GM23248 (cell line): ENCODE data around the gene FAM200C. TPM values are rescaled to one million over a fixed set of nuclear protein-coding genes. Genes with fewer than 3 reads are reported as not detected.

Source experiments
- DNase-seq: peaks from one replicate; pipeline ENCODE4 v3.0.0-alpha.2; 2015
- H2AFZ ChIP-seq: fragments of 200-600 bp; sonication (generic); 2 replicates; pipeline ENCODE4 v1.6.1; 2016; ENCODE audit warnings: antibody characterized with exemption
- H3F3A ChIP-seq: fragments of 200-600 bp; sonication (generic); 2 replicates; pipeline ENCODE4 v1.6.1; 2016; ENCODE audit warnings: mild to moderate bottlenecking, antibody characterized with exemption, mixed run types; ENCODE audit not compliant: insufficient read depth
- H3K27ac ChIP-seq: fragments of 200-600 bp; sonication (generic); 2 replicates; pipeline ENCODE4 v1.5.1; 2016; ENCODE audit warnings: mild to moderate bottlenecking
- H3K27me3 ChIP-seq: fragments of 200-600 bp; sonication (generic); replicated peaks from 2 replicates; pipeline ENCODE4 v1.6.1; 2016; ENCODE audit warnings: mild to moderate bottlenecking; ENCODE audit not compliant: insufficient read depth
- H3K36me3 ChIP-seq: fragments of 200-600 bp; sonication (generic); 2 replicates; pipeline ENCODE4 v1.6.1; 2016; ENCODE audit warnings: low read depth, mild to moderate bottlenecking
- H3K4me1 ChIP-seq: fragments of 200-600 bp; sonication (generic); 2 replicates; pipeline ENCODE4 v1.6.1; 2016; ENCODE audit warnings: mild to moderate bottlenecking; ENCODE audit not compliant: insufficient read depth
- H3K4me2 ChIP-seq: fragments of 200-600 bp; sonication (generic); one replicate; pipeline ENCODE4 v1.6.1; 2016; ENCODE audit warnings: mild to moderate bottlenecking; ENCODE audit not compliant: unreplicated experiment
- H3K4me3 ChIP-seq: fragments of 200-600 bp; sonication (generic); 2 replicates; pipeline ENCODE4 v1.5.1; 2016; ENCODE audit warnings: mild to moderate bottlenecking
- H3K79me2 ChIP-seq: fragments of 200-600 bp; sonication (generic); 2 replicates; pipeline ENCODE4 v1.6.1; 2016; ENCODE audit warnings: mild to moderate bottlenecking; ENCODE audit not compliant: insufficient read depth
- H3K9ac ChIP-seq: fragments of 200-600 bp; sonication (generic); 2 replicates; pipeline ENCODE4 v1.6.1; 2016; ENCODE audit warnings: mild to moderate bottlenecking
- H3K9me2 ChIP-seq: fragments of 200-600 bp; sonication (generic); 2 replicates; pipeline ENCODE4 v1.6.1; 2016; ENCODE audit warnings: mixed run types, mild to moderate bottlenecking, moderate library complexity; ENCODE audit not compliant: insufficient read depth
- H3K9me3 ChIP-seq: fragments of 200-600 bp; sonication (generic); one replicate; pipeline ENCODE4 v1.6.1; 2017; ENCODE audit warnings: low read depth
- H4K20me1 ChIP-seq: fragments of 200-600 bp; sonication (generic); 2 replicates; pipeline ENCODE4 v1.6.0; 2016; ENCODE audit not compliant: insufficient read depth
- EZH2 ChIP-seq: fragments of 200-600 bp; sonication (generic); IDR thresholded peaks from 2 replicates; pipeline ENCODE4 v1.6.1; 2018; ENCODE audit warnings: antibody characterized with exemption, mild to moderate bottlenecking; ENCODE audit not compliant: insufficient read depth, poor library complexity, severe bottlenecking
- EZH2phosphoT487 ChIP-seq: fragments of 200-600 bp; sonication (generic); IDR thresholded peaks from 2 replicates; pipeline ENCODE4 v1.6.1; 2018; ENCODE audit warnings: antibody characterized with exemption, moderate library complexity, mild to moderate bottlenecking, low read depth; ENCODE audit not compliant: insufficient read depth
- WGBS, 2 experiments: methylation state at CpG; one replicate each; pipeline ENCODE4 v1.1.6; 2015 to 2017; ENCODE audit warnings: low lambda C conversion rate in 2 of 2, low coverage in 1 of 2; ENCODE audit errors: missing lambda C conversion rate in 2 of 2; 5-methylcytosine and 5-hydroxymethylcytosine counted together
- in situ Hi-C: fragments of 300-500 bp; cut with MboI; formaldehyde crosslinking; loops from 2 replicates; pipeline ENCODE4 v1.15.0; 2020
- polyA plus RNA-seq: library from polyadenylated mRNA; unstranded; fragments of >200 nt; fragmentation: Nextera tagmentation; extraction: Ambion mirVana; gene quantifications from 2 replicates; pipeline ENCODE4 v1.2.1, GENCODE V29; 2016
- total RNA-seq: library from RNA; depleted of rRNA; stranded (reverse); fragments of >200 nt; shearing (Covaris generic); gene quantifications from 2 replicates; pipeline ENCODE4 v1.2.3, GENCODE V29; 2014

The FAM200C gene
- total and polyA plus RNA-seq, 2 experiments from 2014 or later, result 2.8 to 3.6 TPM

DNA sequence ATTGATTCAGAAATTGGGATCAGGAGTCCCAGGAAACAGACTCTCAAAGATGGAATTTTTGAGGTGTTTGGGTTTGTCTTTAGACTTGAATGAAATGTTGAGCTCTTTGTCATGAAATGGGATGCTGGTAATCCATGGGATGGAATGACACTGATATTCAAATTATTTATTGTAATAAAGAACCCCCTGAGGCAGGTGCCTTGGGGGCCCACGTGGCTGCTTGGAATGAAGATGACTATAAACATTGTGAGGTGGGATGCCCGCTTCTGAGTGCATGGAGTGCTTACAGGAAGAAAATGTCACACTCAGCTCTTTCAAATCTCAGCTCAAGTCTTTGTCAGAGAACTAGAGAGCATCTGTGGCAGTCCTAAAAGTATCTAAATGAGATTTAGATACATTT lies 19.8 kb downstream of the FAM200C start:
- H3K27ac ChIP-seq, result no peak overlapping the region
- H2AFZ ChIP-seq, result no peak overlapping the region
- no peak overlapping the region for H3K4me3 ChIP-seq
- H3K79me2 ChIP-seq, result no peaks in the 10 kb centered on the region
- H4K20me1 ChIP-seq, result no peaks in the 10 kb centered on the region
- H3K4me1 ChIP-seq, result no peaks in the 10 kb centered on the region
- in situ Hi-C loops, result no loop called here
- 63 to 76% methylated on average over 2 of the region's 2 CpGs for WGBS, 2 experiments
- H3K4me2 ChIP-seq, result no peak overlapping the region
- DNase-seq, result no peak
- H3K9me3 ChIP-seq, result no peaks in the 10 kb centered on the region
- H3K9ac ChIP-seq, result no peak overlapping the region
- no peaks in the 10 kb centered on the region for H3K9me2 ChIP-seq
- no peaks in the 10 kb centered on the region for H3K36me3 ChIP-seq
- no peak for TF ChIP-seq EZH2phosphoT487
- no peak for TF ChIP-seq EZH2
- H3K27me3 ChIP-seq, result peaks cover 17% of the 10 kb centered on the region
- H3F3A ChIP-seq, result no peaks in the 10 kb centered on the region

DNA sequence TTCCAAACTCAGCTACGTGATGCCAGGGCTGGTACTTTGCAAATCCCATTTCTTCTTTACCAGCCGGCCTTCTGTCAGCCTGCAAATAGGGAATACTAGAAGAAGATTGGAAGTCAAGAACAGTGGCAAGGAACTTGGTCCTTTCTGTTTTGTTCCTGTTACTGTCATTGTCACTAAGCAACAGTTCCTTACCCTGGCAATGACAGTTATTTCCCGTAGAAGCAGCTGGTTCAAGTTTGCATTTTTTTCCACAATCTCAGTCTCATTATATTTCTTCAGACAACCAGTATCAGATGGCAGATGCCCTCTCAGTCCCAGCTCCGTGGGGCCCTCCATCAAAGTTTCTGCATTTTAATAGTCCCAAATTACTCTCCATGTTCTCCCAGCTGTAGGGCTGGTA lies 20.3 kb downstream of the FAM200C start:
- Histone ChIP-seq H3K4me2 (no peak overlapping the region), H3K9me3 (no peaks in the 10 kb centered on the region), H3K27ac (no peak overlapping the region), H3K36me3 (no peaks in the 10 kb centered on the region), H3K4me3 (no peak overlapping the region), H4K20me1 (no peaks in the 10 kb centered on the region), H3K79me2 (no peaks in the 10 kb centered on the region), H3K4me1 (no peaks in the 10 kb centered on the region), H3K9ac (no peak overlapping the region), H3K9me2 (no peaks in the 10 kb centered on the region), H3F3A (no peaks in the 10 kb centered on the region), H2AFZ (no peak overlapping the region), H3K27me3 (peaks cover 21% of the 10 kb centered on the region)
- TF ChIP-seq EZH2 (no peak), EZH2phosphoT487 (no peak)
- no peak for DNase-seq
- 22 to 24% methylated on average over 4 of the region's 4 CpGs for WGBS, 2 experiments
- in situ Hi-C loops, result no loop called here

DNA sequence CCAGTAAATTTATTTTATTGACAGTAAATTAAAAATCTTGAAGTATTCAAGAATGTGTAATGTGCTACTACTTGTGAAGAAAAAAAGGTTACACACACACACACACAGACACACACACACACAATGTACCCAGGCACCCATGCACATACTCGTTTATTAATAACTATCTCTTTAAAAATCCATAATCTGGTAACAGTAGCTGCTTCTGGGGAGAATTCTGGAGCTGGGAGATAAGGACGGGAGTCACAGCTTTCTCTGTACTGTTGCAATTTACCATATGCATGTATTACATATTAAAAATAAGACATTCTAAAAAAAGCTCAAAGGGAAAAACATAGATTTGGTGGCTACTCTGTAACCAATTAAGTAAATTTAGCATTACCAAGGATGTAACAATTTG lies 21.5 kb downstream of the FAM200C start:
- no peak for DNase-seq
- no peaks in the 10 kb centered on the region for H3F3A ChIP-seq
- H3K9me2 ChIP-seq, result no peaks in the 10 kb centered on the region
- WGBS, 2 experiments, result 57 to 58% methylated on average over 2 of the region's 2 CpGs
- H4K20me1 ChIP-seq, result no peaks in the 10 kb centered on the region
- H3K4me1 ChIP-seq, result no peaks in the 10 kb centered on the region
- H3K27ac ChIP-seq, result no peak overlapping the region
- in situ Hi-C loops, result no loop called here
- H3K4me2 ChIP-seq, result no peak overlapping the region
- H3K9ac ChIP-seq, result no peak overlapping the region
- no peaks in the 10 kb centered on the region for H3K36me3 ChIP-seq
- no peak overlapping the region for H2AFZ ChIP-seq
- H3K9me3 ChIP-seq, result no peaks in the 10 kb centered on the region
- H3K4me3 ChIP-seq, result no peak overlapping the region
- no peaks in the 10 kb centered on the region for H3K79me2 ChIP-seq
- peaks cover 30% of the 10 kb centered on the region for H3K27me3 ChIP-seq
- no peak for TF ChIP-seq EZH2phosphoT487
- no peak for TF ChIP-seq EZH2

DNA sequence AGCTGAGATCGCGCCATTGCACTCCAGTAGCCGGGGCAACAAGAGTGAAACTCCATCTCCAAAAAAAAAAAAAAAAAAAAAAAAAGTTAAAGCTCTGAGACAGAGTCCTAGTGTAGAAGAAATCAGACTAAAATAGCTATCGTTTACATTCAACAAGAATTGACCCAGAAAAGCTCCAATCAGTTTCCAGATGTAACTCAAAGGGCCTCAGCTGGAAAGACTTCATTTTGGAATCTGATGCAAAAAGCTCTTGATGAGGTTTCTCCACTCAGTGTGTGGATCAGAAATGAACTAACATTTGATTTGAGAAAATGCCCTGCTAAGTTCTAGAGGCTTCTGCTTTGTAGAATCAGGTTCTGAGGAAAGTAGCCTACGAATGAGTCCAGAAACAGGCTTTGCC lies 22.2 kb downstream of the FAM200C start:
- Histone ChIP-seq H3K9ac (no peak overlapping the region), H3K36me3 (no peaks in the 10 kb centered on the region), H3K4me1 (no peaks in the 10 kb centered on the region), H3K4me2 (no peak overlapping the region), H3K79me2 (no peaks in the 10 kb centered on the region), H3K27ac (no peak overlapping the region), H3K9me3 (no peaks in the 10 kb centered on the region), H4K20me1 (no peaks in the 10 kb centered on the region), H2AFZ (no peak overlapping the region), H3F3A (no peaks in the 10 kb centered on the region), H3K4me3 (no peak overlapping the region), H3K27me3 (peaks cover 30% of the 10 kb centered on the region), H3K9me2 (no peaks in the 10 kb centered on the region)
- 52 to 70% methylated on average over 2 to 5 of the region's 5 CpGs for WGBS, 2 experiments
- no peak for TF ChIP-seq EZH2phosphoT487
- TF ChIP-seq EZH2, result no peak
- no peak for DNase-seq
- in situ Hi-C loops, result no loop called here

DNA sequence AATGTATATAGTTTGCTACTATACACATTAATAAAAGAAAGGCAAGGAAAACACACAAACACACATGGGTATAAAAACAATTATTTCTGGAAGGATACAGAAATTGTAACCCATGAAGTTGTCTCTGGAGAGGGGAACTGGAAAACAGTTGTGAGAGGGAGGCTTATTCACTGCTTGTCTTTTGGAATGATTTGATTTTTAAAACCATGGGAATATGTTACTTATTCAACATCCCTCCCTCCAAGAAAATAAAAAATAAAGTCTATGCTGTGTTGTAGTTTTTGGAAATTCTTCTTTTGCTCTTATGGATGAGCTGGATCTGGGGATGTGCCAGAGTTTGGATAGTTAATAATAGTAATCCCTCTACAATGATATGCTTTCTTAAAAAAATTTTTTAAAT lies 23.4 kb downstream of the FAM200C start:
- no peaks in the 10 kb centered on the region for H3K9me2 ChIP-seq
- in situ Hi-C loops, result no loop called here
- TF ChIP-seq EZH2 (no peak), EZH2phosphoT487 (no peak)
- H3K36me3 ChIP-seq, result no peaks in the 10 kb centered on the region
- H3K4me1 ChIP-seq, result no peaks in the 10 kb centered on the region
- no peak overlapping the region for H3K9ac ChIP-seq
- H3F3A ChIP-seq, result no peaks in the 10 kb centered on the region
- H2AFZ ChIP-seq, result no peak overlapping the region
- H4K20me1 ChIP-seq, result no peaks in the 10 kb centered on the region
- no peaks in the 10 kb centered on the region for H3K9me3 ChIP-seq
- no peak for DNase-seq
- H3K79me2 ChIP-seq, result no peaks in the 10 kb centered on the region
- no peak overlapping the region for H3K27ac ChIP-seq
- H3K27me3 ChIP-seq, result peaks cover 39% of the 10 kb centered on the region
- H3K4me2 ChIP-seq, result no peak overlapping the region
- no peak overlapping the region for H3K4me3 ChIP-seq
